ENCODE results near the gene ENTPD6.

ENTPD6 gene

DNA sequence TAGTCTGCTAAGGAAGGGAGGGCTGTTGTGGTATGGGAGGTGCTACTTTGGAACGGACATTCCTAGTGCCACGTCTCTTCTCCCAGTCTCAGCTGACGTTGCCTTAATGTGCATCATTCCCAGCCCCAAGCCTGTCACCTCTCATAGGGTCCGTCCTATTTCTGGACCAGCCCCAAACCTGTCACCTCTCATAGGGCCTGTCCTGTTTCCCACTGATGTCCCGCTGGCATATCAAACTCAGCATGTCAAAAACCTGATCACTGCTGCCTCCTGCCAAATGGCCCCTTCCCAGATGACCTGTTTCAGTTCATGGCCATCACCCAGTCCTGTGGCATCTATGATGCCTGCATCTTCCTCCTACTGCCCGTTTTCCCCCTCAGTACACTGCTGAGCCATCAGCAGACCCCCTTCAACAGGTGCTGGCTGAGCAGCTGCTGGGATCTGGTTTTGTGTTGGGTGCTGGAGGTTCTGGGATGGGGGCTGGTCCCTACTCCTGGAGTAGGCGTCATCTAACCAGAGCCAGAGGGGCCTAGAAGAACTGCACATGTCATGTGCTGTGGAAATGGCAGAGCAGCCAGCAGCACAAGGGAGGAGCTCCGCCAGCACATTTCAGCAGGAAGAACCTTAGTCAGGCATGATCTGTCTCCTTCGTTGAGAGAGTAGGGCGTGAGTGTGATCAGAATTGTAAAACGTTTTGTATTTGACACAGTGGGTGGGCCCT, 3.3 kb downstream of the ENTPD6 start (continued):
- no peak for TF ChIP-seq ZNF37A (tag by site-specific recombination; IDR thresholded peaks at IDR 0.05)
- TF ChIP-seq SCRT1 (tag by site-specific recombination; IDR thresholded peaks at IDR 0.05; ENCODE audit: borderline replicate concordance) = peak; percentile 90
- no peak for TF ChIP-seq ZNF558 (tag by site-specific recombination; IDR thresholded peaks at IDR 0.05)
- TF ChIP-seq ZFP37 (tag by site-specific recombination; IDR thresholded peaks at IDR 0.05) = no peak
- peak; percentile 92 for TF ChIP-seq ZNF600 (tag by site-specific recombination; IDR thresholded peaks at IDR 0.05)
- TF ChIP-seq, protein P1, sequence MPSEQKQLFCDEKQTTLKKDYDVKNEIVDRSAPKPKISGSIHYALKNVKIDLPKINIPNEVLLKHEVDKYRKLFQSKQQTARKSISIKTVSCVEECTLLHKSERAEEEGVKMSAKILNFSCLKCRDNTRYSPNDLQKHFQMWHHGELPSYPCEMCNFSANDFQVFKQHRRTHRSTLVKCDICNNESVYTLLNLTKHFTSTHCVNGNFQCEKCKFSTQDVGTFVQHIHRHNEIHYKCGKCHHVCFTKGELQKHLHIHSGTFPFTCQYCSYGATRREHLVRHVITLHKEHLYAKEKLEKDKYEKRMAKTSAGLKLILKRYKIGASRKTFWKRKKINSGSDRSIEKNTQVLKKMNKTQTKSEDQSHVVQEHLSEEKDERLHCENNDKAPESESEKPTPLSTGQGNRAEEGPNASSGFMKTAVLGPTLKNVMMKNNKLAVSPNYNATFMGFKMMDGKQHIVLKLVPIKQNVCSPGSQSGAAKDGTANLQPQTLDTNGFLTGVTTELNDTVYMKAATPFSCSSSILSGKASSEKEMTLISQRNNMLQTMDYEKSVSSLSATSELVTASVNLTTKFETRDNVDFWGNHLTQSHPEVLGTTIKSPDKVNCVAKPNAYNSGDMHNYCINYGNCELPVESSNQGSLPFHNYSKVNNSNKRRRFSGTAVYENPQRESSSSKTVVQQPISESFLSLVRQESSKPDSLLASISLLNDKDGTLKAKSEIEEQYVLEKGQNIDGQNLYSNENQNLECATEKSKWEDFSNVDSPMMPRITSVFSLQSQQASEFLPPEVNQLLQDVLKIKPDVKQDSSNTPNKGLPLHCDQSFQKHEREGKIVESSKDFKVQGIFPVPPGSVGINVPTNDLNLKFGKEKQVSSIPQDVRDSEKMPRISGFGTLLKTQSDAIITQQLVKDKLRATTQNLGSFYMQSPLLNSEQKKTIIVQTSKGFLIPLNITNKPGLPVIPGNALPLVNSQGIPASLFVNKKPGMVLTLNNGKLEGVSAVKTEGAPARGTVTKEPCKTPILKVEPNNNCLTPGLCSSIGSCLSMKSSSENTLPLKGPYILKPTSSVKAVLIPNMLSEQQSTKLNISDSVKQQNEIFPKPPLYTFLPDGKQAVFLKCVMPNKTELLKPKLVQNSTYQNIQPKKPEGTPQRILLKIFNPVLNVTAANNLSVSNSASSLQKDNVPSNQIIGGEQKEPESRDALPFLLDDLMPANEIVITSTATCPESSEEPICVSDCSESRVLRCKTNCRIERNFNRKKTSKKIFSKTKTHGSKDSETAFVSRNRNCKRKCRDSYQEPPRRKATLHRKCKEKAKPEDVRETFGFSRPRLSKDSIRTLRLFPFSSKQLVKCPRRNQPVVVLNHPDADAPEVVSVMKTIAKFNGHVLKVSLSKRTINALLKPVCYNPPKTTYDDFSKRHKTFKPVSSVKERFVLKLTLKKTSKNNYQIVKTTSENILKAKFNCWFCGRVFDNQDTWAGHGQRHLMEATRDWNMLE (tag by site-specific recombination; conservative IDR thresholded peaks at IDR 0.05; ENCODE audit: low read depth) = no peak
- no peak for TF ChIP-seq ZNF266 (tag by site-specific recombination; IDR thresholded peaks at IDR 0.05; ENCODE audit: low read depth)

DNA sequence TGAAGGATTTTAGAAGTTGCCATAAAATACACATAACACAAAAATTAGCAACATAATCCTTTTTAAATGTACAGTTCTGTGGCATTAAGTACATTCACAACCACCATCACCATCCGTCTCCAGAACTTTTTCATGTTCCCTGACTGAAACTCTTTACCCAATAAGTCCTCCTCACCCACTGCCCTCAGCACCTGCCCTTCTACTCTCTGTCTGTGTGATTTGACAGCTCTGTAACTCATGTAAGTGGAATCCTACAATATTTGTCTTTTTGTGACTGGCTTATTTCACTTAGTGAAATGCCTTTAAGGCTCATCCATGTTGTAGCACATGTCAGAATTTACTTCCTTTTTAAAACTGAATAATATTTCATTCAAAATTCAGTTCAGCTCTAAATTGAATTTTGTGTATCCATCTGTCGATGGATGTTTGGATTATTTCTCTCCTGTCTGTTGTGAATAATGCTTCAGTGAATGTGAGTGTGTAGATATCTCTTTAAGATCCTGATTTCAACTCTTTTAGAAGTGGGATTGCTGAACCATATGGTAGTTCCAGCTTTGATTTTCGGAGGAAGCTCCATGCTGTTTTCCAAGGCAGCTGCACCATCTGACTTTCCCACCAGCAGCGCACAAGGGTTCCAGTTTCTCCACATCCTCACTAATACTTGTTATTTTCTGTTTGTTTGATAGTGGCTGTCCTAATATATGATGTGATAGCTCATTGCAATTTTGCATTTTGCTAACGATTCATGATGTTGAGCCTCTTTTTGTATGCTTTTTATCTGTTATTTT, 4.2 kb downstream of the ENTPD6 start:
- Histone ChIP-seq H3K4me1 (ENCODE audit: control insufficient read depth, insufficient read depth, low read length) (no peaks in the 10 kb centered on the region), H3K9me3 (ENCODE audit: control insufficient read depth, insufficient read depth, low read depth, low read length) (no peaks in the 10 kb centered on the region), H3K4me3 (ENCODE audit: low read depth, low read length) (no peak overlapping the region), H3K27ac (ENCODE audit: extremely low read depth, low read depth, low read length) (no peak overlapping the region), H3K36me3 (ENCODE audit: control insufficient read depth in 2 of 2, insufficient read depth in 1 of 2, low read length in 2 of 2) (peaks cover 0 to 9% of the 10 kb centered on the region in 2 experiments; a peak in 1 of 3 replicates)
- TF ChIP-seq GLIS2 (tag by site-specific recombination; IDR thresholded peaks at IDR 0.05) = no peak
- TF ChIP-seq GLI4 (tag by site-specific recombination; IDR thresholded peaks at IDR 0.05) = no peak
- TF ChIP-seq, protein P2, sequence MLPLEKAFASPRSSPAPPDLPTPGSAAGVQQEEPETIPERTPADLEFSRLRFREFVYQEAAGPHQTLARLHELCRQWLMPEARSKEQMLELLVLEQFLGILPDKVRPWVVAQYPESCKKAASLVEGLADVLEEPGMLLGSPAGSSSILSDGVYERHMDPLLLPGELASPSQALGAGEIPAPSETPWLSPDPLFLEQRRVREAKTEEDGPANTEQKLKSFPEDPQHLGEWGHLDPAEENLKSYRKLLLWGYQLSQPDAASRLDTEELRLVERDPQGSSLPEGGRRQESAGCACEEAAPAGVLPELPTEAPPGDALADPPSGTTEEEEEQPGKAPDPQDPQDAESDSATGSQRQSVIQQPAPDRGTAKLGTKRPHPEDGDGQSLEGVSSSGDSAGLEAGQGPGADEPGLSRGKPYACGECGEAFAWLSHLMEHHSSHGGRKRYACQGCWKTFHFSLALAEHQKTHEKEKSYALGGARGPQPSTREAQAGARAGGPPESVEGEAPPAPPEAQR (tag by site-specific recombination; IDR thresholded peaks at IDR 0.05) = no peak
- no peak for TF ChIP-seq ZNF558 (tag by site-specific recombination; IDR thresholded peaks at IDR 0.05)
- TF ChIP-seq ZNF791 (tag by site-specific recombination; IDR thresholded peaks at IDR 0.05) = no peak
- no peak for TF ChIP-seq ZNF394 (tag by site-specific recombination; IDR thresholded peaks at IDR 0.05; ENCODE audit: borderline replicate concordance)
- TF ChIP-seq ZNF830 (tag by site-specific recombination; IDR thresholded peaks at IDR 0.05; ENCODE audit: low read depth) = no peak
- TF ChIP-seq, protein P3, sequence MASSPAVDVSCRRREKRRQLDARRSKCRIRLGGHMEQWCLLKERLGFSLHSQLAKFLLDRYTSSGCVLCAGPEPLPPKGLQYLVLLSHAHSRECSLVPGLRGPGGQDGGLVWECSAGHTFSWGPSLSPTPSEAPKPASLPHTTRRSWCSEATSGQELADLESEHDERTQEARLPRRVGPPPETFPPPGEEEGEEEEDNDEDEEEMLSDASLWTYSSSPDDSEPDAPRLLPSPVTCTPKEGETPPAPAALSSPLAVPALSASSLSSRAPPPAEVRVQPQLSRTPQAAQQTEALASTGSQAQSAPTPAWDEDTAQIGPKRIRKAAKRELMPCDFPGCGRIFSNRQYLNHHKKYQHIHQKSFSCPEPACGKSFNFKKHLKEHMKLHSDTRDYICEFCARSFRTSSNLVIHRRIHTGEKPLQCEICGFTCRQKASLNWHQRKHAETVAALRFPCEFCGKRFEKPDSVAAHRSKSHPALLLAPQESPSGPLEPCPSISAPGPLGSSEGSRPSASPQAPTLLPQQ (tag by site-specific recombination; IDR thresholded peaks at IDR 0.05) = no peak
- TF ChIP-seq ZNF174 (tag by site-specific recombination; IDR thresholded peaks at IDR 0.05) = no peak
- TF ChIP-seq BCL11A (tag by site-specific recombination; IDR thresholded peaks at IDR 0.05; ENCODE audit: low read depth) = no peak
- TF ChIP-seq TCF7L2 (IDR thresholded peaks at IDR 0.05; ENCODE audit: borderline replicate concordance, low read depth, low read length) = no peak
- TF ChIP-seq ZNF184 (tag by site-specific recombination; IDR thresholded peaks at IDR 0.05) = no peak
- TF ChIP-seq SP7 (tag by site-specific recombination; IDR thresholded peaks at IDR 0.05) = no peak
- TF ChIP-seq, protein P4, sequence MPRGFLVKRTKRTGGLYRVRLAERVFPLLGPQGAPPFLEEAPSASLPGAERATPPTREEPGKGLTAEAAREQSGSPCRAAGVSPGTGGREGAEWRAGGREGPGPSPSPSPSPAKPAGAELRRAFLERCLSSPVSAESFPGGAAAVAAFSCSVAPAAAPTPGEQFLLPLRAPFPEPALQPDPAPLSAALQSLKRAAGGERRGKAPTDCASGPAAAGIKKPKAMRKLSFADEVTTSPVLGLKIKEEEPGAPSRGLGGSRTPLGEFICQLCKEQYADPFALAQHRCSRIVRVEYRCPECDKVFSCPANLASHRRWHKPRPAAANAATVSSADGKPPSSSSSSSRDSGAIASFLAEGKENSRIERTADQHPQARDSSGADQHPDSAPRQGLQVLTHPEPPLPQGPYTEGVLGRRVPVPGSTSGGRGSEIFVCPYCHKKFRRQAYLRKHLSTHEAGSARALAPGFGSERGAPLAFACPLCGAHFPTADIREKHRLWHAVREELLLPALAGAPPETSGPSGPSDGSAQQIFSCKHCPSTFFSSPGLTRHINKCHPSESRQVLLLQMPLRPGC (tag by site-specific recombination; IDR thresholded peaks at IDR 0.05) = no peak
- TF ChIP-seq ZEB2 (tag by site-specific recombination; IDR thresholded peaks at IDR 0.05) = no peak
- no peak for TF ChIP-seq ZNF548 (tag by site-specific recombination; IDR thresholded peaks at IDR 0.05)
- TF ChIP-seq ZNF544 (tag by site-specific recombination; IDR thresholded peaks at IDR 0.05) = no peak
- TF ChIP-seq, protein P5, sequence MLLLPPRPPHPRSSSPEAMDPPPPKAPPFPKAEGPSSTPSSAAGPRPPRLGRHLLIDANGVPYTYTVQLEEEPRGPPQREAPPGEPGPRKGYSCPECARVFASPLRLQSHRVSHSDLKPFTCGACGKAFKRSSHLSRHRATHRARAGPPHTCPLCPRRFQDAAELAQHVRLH (tag by site-specific recombination; IDR thresholded peaks at IDR 0.05) = no peak
- ChIA-PET CTCF (interaction anchor here (0.6 to 1.1 kb wide), 2 partner anchors 9 to 20 kb away, joined by 3 read pairs; no protein-coding TSS in a partner anchor), POLR2A (interaction anchor here (0.7 to 1.3 kb wide), 2 partner anchors 23 to 208 kb away, joined by 3 to 4 read pairs; partner anchors contain the start of gene GINS1)

Data from HEK293 (cell line).